ENCODE data around the gene SLCO2B1.

The SLCO2B1 gene

DNA sequence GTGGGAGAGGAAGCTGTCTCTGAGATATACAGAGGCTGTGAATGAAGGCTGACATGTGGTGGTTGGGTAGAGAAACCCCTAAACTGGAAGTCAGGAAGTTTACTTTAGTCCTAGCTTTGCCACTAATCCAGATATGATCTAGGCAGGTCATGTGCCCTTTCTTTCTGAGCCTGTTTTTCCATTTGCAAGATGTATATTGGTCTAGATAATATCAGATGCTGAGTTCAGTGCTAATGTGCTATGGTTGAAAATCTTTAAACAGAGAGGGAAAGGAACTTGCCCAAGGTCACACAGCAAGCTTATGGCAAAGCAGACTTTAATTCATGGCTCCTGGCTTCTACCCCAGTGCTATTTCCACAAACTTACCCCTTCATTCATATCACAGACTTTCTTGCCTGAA lies 63.9 kb downstream of the SLCO2B1 start:
- H3K27ac ChIP-seq, result no peak overlapping the region
- H3K27me3 ChIP-seq (replicated peaks), result no peaks in the 10 kb centered on the region
- no peaks in the 10 kb centered on the region for H3K36me3 ChIP-seq (replicated peaks)
- no peak for DNase-seq
- in situ Hi-C loops (cut with HindIII; ENCODE audit: low pct_ligation_motif_present, low sequenced_read_pairs), result no loop called here
- TF ChIP-seq, protein P1, sequence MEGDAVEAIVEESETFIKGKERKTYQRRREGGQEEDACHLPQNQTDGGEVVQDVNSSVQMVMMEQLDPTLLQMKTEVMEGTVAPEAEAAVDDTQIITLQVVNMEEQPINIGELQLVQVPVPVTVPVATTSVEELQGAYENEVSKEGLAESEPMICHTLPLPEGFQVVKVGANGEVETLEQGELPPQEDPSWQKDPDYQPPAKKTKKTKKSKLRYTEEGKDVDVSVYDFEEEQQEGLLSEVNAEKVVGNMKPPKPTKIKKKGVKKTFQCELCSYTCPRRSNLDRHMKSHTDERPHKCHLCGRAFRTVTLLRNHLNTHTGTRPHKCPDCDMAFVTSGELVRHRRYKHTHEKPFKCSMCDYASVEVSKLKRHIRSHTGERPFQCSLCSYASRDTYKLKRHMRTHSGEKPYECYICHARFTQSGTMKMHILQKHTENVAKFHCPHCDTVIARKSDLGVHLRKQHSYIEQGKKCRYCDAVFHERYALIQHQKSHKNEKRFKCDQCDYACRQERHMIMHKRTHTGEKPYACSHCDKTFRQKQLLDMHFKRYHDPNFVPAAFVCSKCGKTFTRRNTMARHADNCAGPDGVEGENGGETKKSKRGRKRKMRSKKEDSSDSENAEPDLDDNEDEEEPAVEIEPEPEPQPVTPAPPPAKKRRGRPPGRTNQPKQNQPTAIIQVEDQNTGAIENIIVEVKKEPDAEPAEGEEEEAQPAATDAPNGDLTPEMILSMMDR (IDR thresholded peaks at IDR 0.05; ENCODE audit: low read depth, low read length, missing control alignments), result no peak
- H3K4me3 ChIP-seq (ENCODE audit: low read depth, low read length), result no peak overlapping the region

DNA sequence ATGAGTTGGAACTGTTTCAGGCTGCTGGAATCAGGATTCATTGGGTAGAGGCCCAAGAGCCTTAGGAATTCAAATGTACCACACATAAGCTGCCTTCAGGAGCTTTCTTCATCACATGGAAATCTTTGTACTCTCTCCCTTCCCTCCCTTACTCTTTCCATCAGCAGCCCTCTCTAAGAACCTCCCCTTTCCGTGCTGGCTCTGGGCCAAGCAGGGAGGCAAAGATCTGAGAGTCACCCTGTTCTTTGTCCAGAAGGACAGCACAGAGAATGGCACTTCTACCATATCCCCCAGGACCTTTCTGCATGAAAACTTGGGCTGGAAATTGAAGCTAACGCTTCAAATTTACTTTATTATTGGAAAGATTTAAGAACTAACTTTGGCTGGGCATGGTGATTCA lies 69.0 kb downstream of the SLCO2B1 start:
- in situ Hi-C loops (cut with HindIII; ENCODE audit: low pct_ligation_motif_present, low sequenced_read_pairs), result no loop called here
- H3K36me3 ChIP-seq (replicated peaks), result no peaks in the 10 kb centered on the region
- no peaks in the 10 kb centered on the region for H3K27me3 ChIP-seq (replicated peaks)
- no peak overlapping the region for H3K4me3 ChIP-seq (ENCODE audit: low read depth, low read length)
- no peak overlapping the region for H3K27ac ChIP-seq
- DNase-seq, result no peak
- TF ChIP-seq, protein P1 (IDR thresholded peaks at IDR 0.05; ENCODE audit: low read depth, low read length, missing control alignments), result no peak

DNA sequence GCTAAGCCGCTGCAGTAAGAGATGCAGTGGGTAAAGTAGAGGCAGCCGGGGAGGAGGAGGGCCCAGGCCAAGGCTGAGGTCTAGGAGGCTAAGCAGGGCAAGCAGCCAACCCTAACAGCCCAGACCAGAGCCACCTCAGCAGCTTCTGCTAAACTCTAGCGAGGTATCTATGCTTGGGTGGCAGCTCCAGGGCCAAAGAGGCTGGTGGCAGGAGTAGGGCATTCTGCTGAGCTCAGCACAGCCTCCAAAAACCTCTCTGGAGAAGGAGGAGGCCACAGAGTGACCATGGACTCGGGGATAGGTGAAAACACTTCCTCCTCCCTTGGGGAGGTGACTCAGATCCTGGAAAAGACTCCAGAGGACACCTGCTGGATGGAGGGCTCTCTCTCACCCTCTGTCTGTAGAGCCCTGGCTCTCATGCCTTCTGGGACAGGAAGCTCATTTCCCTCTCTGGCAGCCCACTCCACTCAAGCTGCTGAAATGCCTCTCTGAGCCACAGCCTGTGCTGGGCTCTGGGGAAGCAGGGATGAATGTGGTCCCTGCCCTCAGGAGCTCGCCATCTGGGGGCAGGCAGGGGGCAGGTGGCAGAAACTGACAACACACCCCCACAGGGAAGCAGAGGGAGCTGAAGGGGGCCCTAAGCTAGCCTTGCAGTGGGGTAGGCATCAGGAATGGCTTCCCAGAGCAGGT lies 73.2 kb downstream of the SLCO2B1 start:
- H3K27ac ChIP-seq, result no peak overlapping the region
- H3K36me3 ChIP-seq (replicated peaks), result no peaks in the 10 kb centered on the region
- DNase-seq, result no peak
- TF ChIP-seq, protein P1 (IDR thresholded peaks at IDR 0.05; ENCODE audit: low read depth, low read length, missing control alignments), result no peak
- no peaks in the 10 kb centered on the region for H3K27me3 ChIP-seq (replicated peaks)
- in situ Hi-C loops (cut with HindIII; ENCODE audit: low pct_ligation_motif_present, low sequenced_read_pairs), result no loop called here
- H3K4me3 ChIP-seq (ENCODE audit: low read depth, low read length), result no peak overlapping the region

DNA sequence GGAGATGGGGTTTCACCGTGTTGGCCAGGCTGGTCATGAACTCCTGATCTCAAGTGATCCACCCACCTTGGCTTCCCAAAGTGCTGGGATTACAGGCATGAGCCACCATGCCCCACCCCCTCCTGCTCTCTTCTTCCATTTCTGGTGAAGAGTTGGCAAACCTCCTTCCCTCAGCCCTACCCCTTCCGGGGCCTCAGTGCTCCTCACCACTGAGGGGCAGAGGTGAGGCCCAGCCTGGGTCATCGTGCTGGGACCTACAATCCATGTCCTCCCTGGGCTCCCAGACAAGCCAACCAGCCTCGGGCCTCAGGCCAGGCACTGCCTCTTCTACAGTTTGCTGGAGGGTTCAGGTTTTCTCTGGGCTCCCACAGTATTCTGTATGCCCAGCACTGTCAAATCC lies 74.9 kb downstream of the SLCO2B1 start:
- no peak for DNase-seq

DNA sequence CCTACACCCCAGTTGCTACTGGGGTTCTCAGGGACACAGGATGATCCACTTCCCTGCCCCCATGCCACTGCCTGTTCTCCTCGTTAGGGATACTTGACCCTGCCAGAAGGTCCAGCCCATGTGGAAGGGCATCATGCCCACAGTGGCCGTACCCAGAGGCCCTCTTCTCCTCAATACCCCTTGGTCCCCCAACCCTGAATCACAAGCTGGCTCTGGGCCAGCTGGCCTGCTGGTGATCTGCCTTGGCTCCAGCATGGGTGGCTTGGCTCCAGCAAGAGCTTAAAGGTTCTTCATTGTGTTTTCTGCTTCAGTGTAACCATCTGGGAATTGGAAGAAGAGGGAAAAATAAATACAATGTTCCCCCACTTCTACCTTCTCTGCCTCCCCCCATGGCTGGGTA lies 78.6 kb downstream of the SLCO2B1 start:
- TF ChIP-seq, protein P1 (IDR thresholded peaks at IDR 0.05; ENCODE audit: low read depth, low read length, missing control alignments), result no peak
- DNase-seq, result no peak

More for the DNA sequence above, 74.9 kb downstream of the SLCO2B1 start:
- in situ Hi-C loops (cut with HindIII; ENCODE audit: low pct_ligation_motif_present, low sequenced_read_pairs), result no loop called here
- H3K36me3 ChIP-seq (replicated peaks), result no peaks in the 10 kb centered on the region
- H3K4me3 ChIP-seq (ENCODE audit: low read depth, low read length), result no peak overlapping the region
- TF ChIP-seq, protein P1 (IDR thresholded peaks at IDR 0.05; ENCODE audit: low read depth, low read length, missing control alignments), result no peak
- no peak overlapping the region for H3K27ac ChIP-seq
- no peaks in the 10 kb centered on the region for H3K27me3 ChIP-seq (replicated peaks)

DNA sequence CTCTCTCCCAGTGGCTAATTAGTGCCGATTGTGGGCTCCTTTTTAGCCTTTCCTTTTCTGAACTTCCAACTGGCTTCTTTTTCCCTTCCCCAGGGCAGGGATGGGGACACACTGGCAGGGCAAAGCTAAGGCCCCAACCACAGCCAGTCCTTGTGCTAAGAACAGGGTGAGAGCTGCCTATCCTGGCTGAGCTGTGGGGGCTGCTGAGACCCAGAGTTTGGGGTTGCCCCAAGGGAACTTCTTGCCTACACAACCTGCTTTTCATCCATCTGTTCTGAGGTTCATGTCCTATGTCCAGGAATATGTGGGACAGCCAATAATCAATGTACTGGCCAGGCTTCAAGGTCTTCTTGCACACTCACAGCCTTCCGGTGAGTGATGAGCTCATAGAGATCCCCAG lies 79.7 kb downstream of the SLCO2B1 start:
- TF ChIP-seq, protein P1 (IDR thresholded peaks at IDR 0.05; ENCODE audit: low read depth, low read length, missing control alignments), result no peak
- Histone ChIP-seq H3K36me3 (replicated peaks) (no peaks in the 10 kb centered on the region), H3K4me3 (ENCODE audit: low read depth, low read length) (no peak overlapping the region), H3K27me3 (replicated peaks) (no peaks in the 10 kb centered on the region), H3K27ac (no peak overlapping the region)
- in situ Hi-C loops (cut with HindIII; ENCODE audit: low pct_ligation_motif_present, low sequenced_read_pairs), result no loop called here
- no peak for DNase-seq

More for the DNA sequence above, 78.6 kb downstream of the SLCO2B1 start:
- no peak overlapping the region for H3K4me3 ChIP-seq (ENCODE audit: low read depth, low read length)
- no peaks in the 10 kb centered on the region for H3K27me3 ChIP-seq (replicated peaks)
- no peaks in the 10 kb centered on the region for H3K36me3 ChIP-seq (replicated peaks)
- H3K27ac ChIP-seq, result no peak overlapping the region
- in situ Hi-C loops (cut with HindIII; ENCODE audit: low pct_ligation_motif_present, low sequenced_read_pairs), result no loop called here

Measured in brain microvascular endothelial cell (primary cell).